Sigmoid colon (tissue), 4 donors: ENCODE measurements around the gene DAZAP2.

Source experiments
- EP300 ChIP-seq, 4 donors: sonication (generic); formaldehyde crosslinking; IDR thresholded peaks; one replicate each; pipeline ENCODE4 v1.6.1; 2017; ENCODE audit warnings: antibody characterized with exemption in 4 of 4
- POLR2AphosphoS5 ChIP-seq, 4 donors: sonication (generic); formaldehyde crosslinking; IDR thresholded peaks; one replicate each; pipeline ENCODE4 v1.6.1; 2017; ENCODE audit warnings: antibody characterized with exemption in 4 of 4
- TF ChIP-seq, protein P1 (sequence below), 4 experiments: fragments of 450-650 bp in 3 of 4; fragments of 200-600 bp in 1 of 4; IDR thresholded peaks; one replicate each; pipeline ENCODE4 v1.5.1; 2016 to 2019; ENCODE audit warnings: antibody characterized with exemption in 4 of 4, mild to moderate bottlenecking in 3 of 4, moderate library complexity in 2 of 4

DNA sequence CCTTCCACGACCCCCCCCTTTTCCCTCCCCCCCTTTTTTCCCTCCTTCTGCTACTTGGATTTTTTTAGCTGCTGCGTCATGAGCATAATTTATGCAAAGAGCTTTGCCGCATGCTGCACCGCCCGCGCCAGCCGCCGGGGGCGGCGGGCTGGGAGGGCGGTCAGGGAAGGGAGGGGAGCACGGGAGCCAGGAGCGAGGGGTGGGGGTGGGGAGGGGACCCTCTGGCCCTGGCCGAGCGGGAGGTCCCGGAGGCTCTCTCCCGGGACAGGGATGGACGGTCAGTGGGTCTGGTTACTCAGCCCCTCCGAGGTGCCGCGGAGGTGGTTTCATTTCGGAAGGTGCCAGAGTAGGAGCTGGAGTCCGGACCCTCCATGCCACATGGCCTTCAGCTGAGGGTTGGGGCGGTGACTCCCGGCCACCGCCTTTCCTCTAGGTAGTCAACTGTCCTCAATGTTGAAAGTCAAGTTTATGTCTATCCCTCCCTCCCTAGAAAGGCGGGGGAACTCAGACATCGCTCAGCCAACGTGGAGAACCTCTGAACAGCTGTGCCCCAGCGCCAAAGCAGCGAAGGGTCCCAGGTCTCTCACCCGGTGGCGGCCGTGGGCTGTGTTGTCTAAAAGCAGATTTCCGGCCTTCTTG is 20.5 kb upstream of the DAZAP2 start, which contains the start of gene POU6F1:
- peak; percentile 62 to 87 (median 74) for TF ChIP-seq POLR2AphosphoS5 (IDR thresholded peaks at IDR 0.05)
- TF ChIP-seq, protein P1, sequence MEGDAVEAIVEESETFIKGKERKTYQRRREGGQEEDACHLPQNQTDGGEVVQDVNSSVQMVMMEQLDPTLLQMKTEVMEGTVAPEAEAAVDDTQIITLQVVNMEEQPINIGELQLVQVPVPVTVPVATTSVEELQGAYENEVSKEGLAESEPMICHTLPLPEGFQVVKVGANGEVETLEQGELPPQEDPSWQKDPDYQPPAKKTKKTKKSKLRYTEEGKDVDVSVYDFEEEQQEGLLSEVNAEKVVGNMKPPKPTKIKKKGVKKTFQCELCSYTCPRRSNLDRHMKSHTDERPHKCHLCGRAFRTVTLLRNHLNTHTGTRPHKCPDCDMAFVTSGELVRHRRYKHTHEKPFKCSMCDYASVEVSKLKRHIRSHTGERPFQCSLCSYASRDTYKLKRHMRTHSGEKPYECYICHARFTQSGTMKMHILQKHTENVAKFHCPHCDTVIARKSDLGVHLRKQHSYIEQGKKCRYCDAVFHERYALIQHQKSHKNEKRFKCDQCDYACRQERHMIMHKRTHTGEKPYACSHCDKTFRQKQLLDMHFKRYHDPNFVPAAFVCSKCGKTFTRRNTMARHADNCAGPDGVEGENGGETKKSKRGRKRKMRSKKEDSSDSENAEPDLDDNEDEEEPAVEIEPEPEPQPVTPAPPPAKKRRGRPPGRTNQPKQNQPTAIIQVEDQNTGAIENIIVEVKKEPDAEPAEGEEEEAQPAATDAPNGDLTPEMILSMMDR (IDR thresholded peaks at IDR 0.05) = peak; percentile 23 to 80 (median 44)
- no peak for TF ChIP-seq EP300 (IDR thresholded peaks at IDR 0.05)
